Endodermal cell (in vitro differentiated cells): Measurements from ENCODE around the gene OLFM4. TPM values are rescaled to one million over a fixed set of nuclear protein-coding genes. Genes with fewer than 3 reads are reported as not detected.

ENCODE experiments used
- DNase-seq: peaks from one replicate; pipeline ENCODE4 v3.0.0-alpha.2; 2017
- H3K27ac ChIP-seq: 2 replicates; pipeline ENCODE4 v1.5.1; 2013; ENCODE audit warnings: mild to moderate bottlenecking, low read depth, low read length, moderate library complexity
- H3K27me3 ChIP-seq: 2 replicates; pipeline ENCODE4 v1.6.1; 2013; ENCODE audit warnings: mild to moderate bottlenecking, low read length, moderate library complexity; ENCODE audit not compliant: insufficient read depth, control insufficient read depth, poor library complexity, severe bottlenecking
- H3K36me3 ChIP-seq: 2 replicates; pipeline ENCODE4 v1.7.0; 2013; ENCODE audit warnings: mild to moderate bottlenecking, low read length, moderate library complexity; ENCODE audit not compliant: control insufficient read depth, insufficient read depth
- H3K4me1 ChIP-seq: one replicate; pipeline ENCODE4 v1.7.0; 2013; ENCODE audit warnings: low read length; ENCODE audit not compliant: control insufficient read depth, insufficient read depth
- H3K4me3 ChIP-seq: 2 replicates; pipeline ENCODE4 v1.5.1; 2013; ENCODE audit warnings: mild to moderate bottlenecking, low read length, moderate library complexity
- H3K9ac ChIP-seq: 2 replicates; pipeline ENCODE4 v1.6.1; 2013; ENCODE audit warnings: mild to moderate bottlenecking, low read length, moderate library complexity; ENCODE audit not compliant: poor library complexity, severe bottlenecking; ENCODE audit errors: extremely low read depth
- H3K9me3 ChIP-seq: 2 replicates; pipeline ENCODE4 v1.6.1; 2013; ENCODE audit warnings: mild to moderate bottlenecking, low read length, moderate library complexity; ENCODE audit not compliant: control insufficient read depth
- H3K27ac Mint-ChIP-seq: 2 replicates; pipeline ENCODE4 v1.8.0; 2020; ENCODE audit warnings: mixed read lengths
- H3K27me3 Mint-ChIP-seq: 2 replicates; pipeline ENCODE4 v1.8.0; 2021; ENCODE audit warnings: mild to moderate bottlenecking, mixed read lengths; ENCODE audit not compliant: insufficient read depth
- H3K36me3 Mint-ChIP-seq: 2 replicates; pipeline ENCODE4 v1.8.0; 2020; ENCODE audit warnings: low read depth, mixed read lengths
- H3K4me1 Mint-ChIP-seq: 2 replicates; pipeline ENCODE4 v1.8.0; 2020; ENCODE audit warnings: mixed read lengths
- H3K4me3 Mint-ChIP-seq: 2 replicates; pipeline ENCODE4 v1.8.0; 2020; ENCODE audit warnings: mild to moderate bottlenecking, moderate library complexity, mixed read lengths
- H3K9me3 Mint-ChIP-seq: 2 replicates; pipeline ENCODE4 v1.8.0; 2020; ENCODE audit warnings: mild to moderate bottlenecking, mixed read lengths
- CTCF ChIP-seq: fragments of 200-600 bp; sonication (generic); conservative IDR thresholded peaks from 2 replicates; pipeline ENCODE4 v1.5.0; 2021; ENCODE audit warnings: antibody characterized with exemption, mild to moderate bottlenecking
- WGBS, 2 experiments: methylation state at CpG; one replicate each; pipeline versions ENCODE4 v1.1.5 to v1.1.7; 2013; ENCODE audit warnings: missing lambda C conversion rate in 2 of 2, mixed read lengths in 1 of 2; ENCODE audit not compliant: insufficient coverage in 1 of 2, insufficient read length in 1 of 2; 5-methylcytosine and 5-hydroxymethylcytosine counted together
- total RNA-seq, 2 donors: library from RNA; stranded (reverse); fragmentation: NEBNext Ultra II Directional in 1 of 2; extraction: Animal tissue kit (Norgen Biotek cat#: 25700) in 1 of 2; gene quantifications; 2 replicates in 1 of 2; 3 replicates in 1 of 2; pipeline ENCODE4 v1.2.1, GENCODE V29; 2021

The OLFM4 gene
- total RNA-seq, 2 donors from 2014 or later = not detected

GRCh38 chr13:53089951-53090350 lies 61.3 kb downstream of the OLFM4 start:
- peaks cover 2% of the 10 kb centered on the region for H3K27me3 Mint-ChIP-seq
- H3K4me3 ChIP-seq = no peak overlapping the region
- H3K9me3 Mint-ChIP-seq = peaks cover 4% of the 10 kb centered on the region
- no peaks in the 10 kb centered on the region for H3K36me3 ChIP-seq
- no peak overlapping the region for H3K4me3 Mint-ChIP-seq
- H3K4me1 Mint-ChIP-seq = no peaks in the 10 kb centered on the region
- H3K36me3 Mint-ChIP-seq = no peaks in the 10 kb centered on the region
- TF ChIP-seq CTCF = no peak
- H3K27ac ChIP-seq = no peak overlapping the region
- no peaks in the 10 kb centered on the region for H3K9me3 ChIP-seq
- H3K4me1 ChIP-seq = no peaks in the 10 kb centered on the region
- WGBS, 2 experiments = 94 to 100% methylated on average over 1 of the region's 1 CpG
- H3K27ac Mint-ChIP-seq = no peak overlapping the region
- no peak for DNase-seq
- H3K9ac ChIP-seq = no peak overlapping the region
- no peaks in the 10 kb centered on the region for H3K27me3 ChIP-seq

GRCh38 chr13:53090461-53090860 lies 61.8 kb downstream of the OLFM4 start:
- H3K36me3 Mint-ChIP-seq = no peaks in the 10 kb centered on the region
- 85 to 87% methylated on average over 2 to 3 of the region's 3 CpGs for WGBS, 2 experiments
- Histone ChIP-seq H3K36me3 (no peaks in the 10 kb centered on the region), H3K4me1 (no peaks in the 10 kb centered on the region), H3K27ac (no peak overlapping the region), H3K9ac (no peak overlapping the region), H3K9me3 (no peaks in the 10 kb centered on the region), H3K27me3 (no peaks in the 10 kb centered on the region), H3K4me3 (no peak overlapping the region)
- no peaks in the 10 kb centered on the region for H3K4me1 Mint-ChIP-seq
- no peak for TF ChIP-seq CTCF
- H3K4me3 Mint-ChIP-seq = no peak overlapping the region
- no peak overlapping the region for H3K27ac Mint-ChIP-seq
- no peak for DNase-seq
- peaks cover 4% of the 10 kb centered on the region for H3K9me3 Mint-ChIP-seq
- peaks cover 2% of the 10 kb centered on the region for H3K27me3 Mint-ChIP-seq

GRCh38 chr13:53092931-53093330 lies 64.3 kb downstream of the OLFM4 start:
- no peak overlapping the region for H3K27ac Mint-ChIP-seq
- no peaks in the 10 kb centered on the region for H3K4me1 Mint-ChIP-seq
- H3K4me3 ChIP-seq = no peak overlapping the region
- no peak for DNase-seq
- no peak overlapping the region for H3K9ac ChIP-seq
- H3K9me3 ChIP-seq = no peaks in the 10 kb centered on the region
- H3K27me3 Mint-ChIP-seq = peaks cover 2% of the 10 kb centered on the region
- H3K27me3 ChIP-seq = no peaks in the 10 kb centered on the region
- 80 to 94% methylated on average over 1 of the region's 2 CpGs for WGBS, 2 experiments
- no peaks in the 10 kb centered on the region for H3K36me3 Mint-ChIP-seq
- no peaks in the 10 kb centered on the region for H3K4me1 ChIP-seq
- no peak overlapping the region for H3K4me3 Mint-ChIP-seq
- H3K9me3 Mint-ChIP-seq = peaks cover 4% of the 10 kb centered on the region
- H3K27ac ChIP-seq = peak overlapping the region; percentile 38
- no peaks in the 10 kb centered on the region for H3K36me3 ChIP-seq
- TF ChIP-seq CTCF = no peak
